CD4-positive, alpha-beta T cell (primary cell): ENCODE measurements around the gene CSTB. TPM values are rescaled to one million over a fixed set of nuclear protein-coding genes. Genes with fewer than 3 reads are reported as not detected.

Source experiments
- ATAC-seq: fragments of 200-7000 bp; cut with Tn5 transposase; one replicate; pipeline ENCODE4 v1.10.0; 2022; ENCODE audit warnings: mild to moderate bottlenecking; ENCODE audit not compliant: poor library complexity
- CTCF ChIA-PET: fragments of 350-600 bp; sonication (Branson Sonifier 250); formaldehyde crosslinking; loops from one replicate; lab custom pipeline; 2021; ENCODE audit warnings: antibody characterized with exemption, inconsistent platforms; lab: Charles Lee
- POLR2A ChIA-PET: fragments of 350-600 bp; sonication (Branson Sonifier 250); formaldehyde crosslinking; loops from one replicate; lab custom pipeline; 2021; ENCODE audit warnings: antibody characterized with exemption, inconsistent platforms; lab: Charles Lee
- DNase-seq, 14 experiments: peaks; one replicate each; pipeline ENCODE4 v3.0.0-alpha.2; 2013 to 2020; ENCODE audit warnings: mixed read lengths in 2 of 14
- H3K27ac ChIP-seq, 2 donors: one replicate each; pipeline versions ENCODE4 v1.5.1 to v1.7.0; 2013; ENCODE audit warnings: low read length in 2 of 2, low read depth in 1 of 2, mild to moderate bottlenecking in 1 of 2
- H3K27me3 ChIP-seq, 2 experiments: 1 replicate in 1 of 2; 2 replicates in 1 of 2; pipeline versions ENCODE4 v1.6.1 to v1.7.0; 2013; ENCODE audit warnings: low read length in 2 of 2, control low read depth in 1 of 2, mild to moderate bottlenecking in 1 of 2, moderate library complexity in 1 of 2; ENCODE audit not compliant: insufficient read depth in 2 of 2, control insufficient read depth in 1 of 2
- H3K36me3 ChIP-seq: one replicate; pipeline ENCODE4 v1.6.1; 2013; ENCODE audit warnings: low read length, control low read depth; ENCODE audit not compliant: insufficient read depth
- H3K4me1 ChIP-seq: one replicate; pipeline ENCODE4 v1.6.1; 2013; ENCODE audit warnings: low read length, control low read depth; ENCODE audit not compliant: insufficient read depth
- H3K4me3 ChIP-seq: one replicate; pipeline ENCODE4 v1.5.1; 2013; ENCODE audit warnings: mild to moderate bottlenecking, low read length, moderate library complexity
- H3K9me3 ChIP-seq, 2 experiments: 1 replicate in 1 of 2; 2 replicates in 1 of 2; pipeline versions ENCODE4 v1.6.1 to v1.7.0; 2013; ENCODE audit warnings: low read length in 2 of 2, mild to moderate bottlenecking in 2 of 2, control low read depth in 1 of 2, moderate library complexity in 1 of 2; ENCODE audit not compliant: control insufficient read depth in 1 of 2, insufficient read depth in 1 of 2
- H3K27ac Mint-ChIP-seq: one replicate; pipeline ENCODE4 v1.8.0; 2020; ENCODE audit warnings: mixed read lengths
- H3K27me3 Mint-ChIP-seq: one replicate; pipeline ENCODE4 v1.8.0; 2021; ENCODE audit warnings: mixed read lengths
- H3K36me3 Mint-ChIP-seq: one replicate; pipeline ENCODE4 v1.8.0; 2021; ENCODE audit warnings: low read depth, mixed read lengths
- H3K4me1 Mint-ChIP-seq: one replicate; pipeline ENCODE4 v1.8.0; 2021; ENCODE audit warnings: low read depth, mixed read lengths
- H3K4me3 Mint-ChIP-seq: one replicate; pipeline ENCODE4 v1.8.0; 2020; ENCODE audit warnings: mild to moderate bottlenecking, mixed read lengths
- H3K9me3 Mint-ChIP-seq: one replicate; pipeline ENCODE4 v1.8.0; 2020; ENCODE audit warnings: mixed read lengths
- intact Hi-C, 2 experiments: fragments of 100-400 bp; cut with DNase I in 1 of 2; cut with micrococcal nuclease in 1 of 2; formaldehyde crosslinking; loops; one replicate each; pipeline versions ENCODE4 v1.15.1 to v1.9.0; 2023 to 2025; cut with DNase I, micrococcal nuclease
- total RNA-seq, 174 experiments: library from RNA in 2 of 174; stranded (reverse) in 2 of 174; gene quantifications; one replicate each; pipeline ENCODE4 v1.2.3 and lab custom pipeline; 2021 to 2026
- TF ChIP-seq, protein P1 (sequence below): fragments of 200-600 bp; IDR thresholded peaks from one replicate; pipeline ENCODE4 v1.8.0; 2022; ENCODE audit warnings: antibody characterized with exemption, mild to moderate bottlenecking

CSTB gene
- total RNA-seq, 2 experiments from 2014 or later = 13.4 to 14.5 TPM

DNA sequence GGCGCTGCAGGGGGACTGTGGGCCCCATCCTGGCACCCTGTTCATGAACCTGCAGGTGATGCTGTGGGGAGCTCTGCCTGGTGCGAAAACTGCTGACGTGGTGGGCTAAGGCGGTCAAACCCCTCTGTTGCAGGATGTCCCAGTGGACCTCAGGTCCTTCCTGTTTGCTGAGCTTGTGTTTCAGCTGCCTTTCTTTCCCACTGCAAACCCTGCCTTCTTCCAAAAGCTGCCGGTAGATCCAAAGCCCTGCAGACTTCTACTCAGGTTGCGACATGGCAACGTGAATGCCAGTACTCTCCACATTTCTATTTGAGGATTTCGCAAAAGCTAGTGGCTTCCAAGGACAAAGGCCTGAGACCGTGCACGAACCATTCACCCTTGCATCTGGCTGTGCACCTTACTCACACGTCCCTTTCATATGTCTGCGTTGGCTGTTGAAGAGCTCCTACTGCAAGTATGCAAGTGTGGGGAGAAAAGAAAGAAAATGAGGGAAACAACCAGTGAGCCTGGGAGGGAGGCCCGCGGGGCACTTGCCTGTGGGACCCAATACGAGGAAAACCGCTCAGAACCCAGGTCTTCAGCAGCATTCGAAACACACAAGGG is 7.1 kb upstream of the CSTB start:
- no peaks in the 10 kb centered on the region for H3K9me3 ChIP-seq
- no peak for ATAC-seq
- no peak for DNase-seq
- no peak overlapping the region for H3K4me3 Mint-ChIP-seq
- H3K4me1 Mint-ChIP-seq = peaks cover 12% of the 10 kb centered on the region
- ChIA-PET POLR2A (no interaction called here), CTCF (interaction anchor here (0.5 kb wide), 1 partner anchor 81 kb away, joined by 3 read pairs; no protein-coding TSS in a partner anchor)
- H3K4me3 ChIP-seq = no peak overlapping the region
- no peaks in the 10 kb centered on the region for H3K36me3 ChIP-seq
- no peak overlapping the region for H3K27ac Mint-ChIP-seq
- TF ChIP-seq, protein P1, sequence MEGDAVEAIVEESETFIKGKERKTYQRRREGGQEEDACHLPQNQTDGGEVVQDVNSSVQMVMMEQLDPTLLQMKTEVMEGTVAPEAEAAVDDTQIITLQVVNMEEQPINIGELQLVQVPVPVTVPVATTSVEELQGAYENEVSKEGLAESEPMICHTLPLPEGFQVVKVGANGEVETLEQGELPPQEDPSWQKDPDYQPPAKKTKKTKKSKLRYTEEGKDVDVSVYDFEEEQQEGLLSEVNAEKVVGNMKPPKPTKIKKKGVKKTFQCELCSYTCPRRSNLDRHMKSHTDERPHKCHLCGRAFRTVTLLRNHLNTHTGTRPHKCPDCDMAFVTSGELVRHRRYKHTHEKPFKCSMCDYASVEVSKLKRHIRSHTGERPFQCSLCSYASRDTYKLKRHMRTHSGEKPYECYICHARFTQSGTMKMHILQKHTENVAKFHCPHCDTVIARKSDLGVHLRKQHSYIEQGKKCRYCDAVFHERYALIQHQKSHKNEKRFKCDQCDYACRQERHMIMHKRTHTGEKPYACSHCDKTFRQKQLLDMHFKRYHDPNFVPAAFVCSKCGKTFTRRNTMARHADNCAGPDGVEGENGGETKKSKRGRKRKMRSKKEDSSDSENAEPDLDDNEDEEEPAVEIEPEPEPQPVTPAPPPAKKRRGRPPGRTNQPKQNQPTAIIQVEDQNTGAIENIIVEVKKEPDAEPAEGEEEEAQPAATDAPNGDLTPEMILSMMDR = no peak
- H3K27ac ChIP-seq = no peak overlapping the region
- H3K9me3 Mint-ChIP-seq = no peaks in the 10 kb centered on the region
- no peaks in the 10 kb centered on the region for H3K27me3 ChIP-seq
- intact Hi-C loops = loop anchor here in 1 of 2 experiments (10.0 kb wide), 1 partner anchor 1548 kb away; no protein-coding TSS in a partner anchor
- no peaks in the 10 kb centered on the region for H3K27me3 Mint-ChIP-seq
- H3K36me3 Mint-ChIP-seq = no peaks in the 10 kb centered on the region
- peaks cover 13% of the 10 kb centered on the region for H3K4me1 ChIP-seq

- no peak overlapping the region for H3K4me3 Mint-ChIP-seq
- ChIA-PET CTCF (no interaction called here), POLR2A (no interaction called here)
- TF ChIP-seq, protein P1 = no peak
- intact Hi-C loops = loop anchor here in 1 of 2 experiments (10.0 kb wide), 1 partner anchor 1548 kb away; no protein-coding TSS in a partner anchor
- no peak for DNase-seq
- H3K36me3 Mint-ChIP-seq = no peaks in the 10 kb centered on the region
- Histone ChIP-seq H3K4me1 (peaks cover 16% of the 10 kb centered on the region), H3K4me3 (no peak overlapping the region), H3K36me3 (no peaks in the 10 kb centered on the region), H3K27me3 (no peaks in the 10 kb centered on the region), H3K27ac (no peak overlapping the region), H3K9me3 (no peaks in the 10 kb centered on the region)
- no peak overlapping the region for H3K27ac Mint-ChIP-seq
- no peaks in the 10 kb centered on the region for H3K27me3 Mint-ChIP-seq
- H3K9me3 Mint-ChIP-seq = no peaks in the 10 kb centered on the region
- ATAC-seq = no peak
- peaks cover 13% of the 10 kb centered on the region for H3K4me1 Mint-ChIP-seq
Observed at GRCh38 chr21:43782431-43783097, 6.5 kb upstream of the CSTB start.

GRCh38 chr21:43781846-43782245 is 5.7 kb upstream of the CSTB start:
- Mint-ChIP-seq H3K4me1 (peaks cover 13% of the 10 kb centered on the region), H3K27ac (no peak overlapping the region), H3K9me3 (no peaks in the 10 kb centered on the region), H3K36me3 (no peaks in the 10 kb centered on the region), H3K27me3 (no peaks in the 10 kb centered on the region), H3K4me3 (no peak overlapping the region)
- no peaks in the 10 kb centered on the region for H3K27me3 ChIP-seq
- DNase-seq (no peak), ATAC-seq (no peak)
- CTCF ChIA-PET = no interaction called here
- no peaks in the 10 kb centered on the region for H3K36me3 ChIP-seq
- TF ChIP-seq, protein P1 = no peak
- H3K4me1 ChIP-seq = peaks cover 17% of the 10 kb centered on the region
- no peaks in the 10 kb centered on the region for H3K9me3 ChIP-seq
- no peak overlapping the region for H3K27ac ChIP-seq
- POLR2A ChIA-PET = no interaction called here
- intact Hi-C loops = loop anchor here in 1 of 2 experiments (10.0 kb wide), 1 partner anchor 1547 kb away; no protein-coding TSS in a partner anchor
- H3K4me3 ChIP-seq = no peak overlapping the region
